ENCODE results near the gene SLC4A4.

SLC4A4 gene

DNA sequence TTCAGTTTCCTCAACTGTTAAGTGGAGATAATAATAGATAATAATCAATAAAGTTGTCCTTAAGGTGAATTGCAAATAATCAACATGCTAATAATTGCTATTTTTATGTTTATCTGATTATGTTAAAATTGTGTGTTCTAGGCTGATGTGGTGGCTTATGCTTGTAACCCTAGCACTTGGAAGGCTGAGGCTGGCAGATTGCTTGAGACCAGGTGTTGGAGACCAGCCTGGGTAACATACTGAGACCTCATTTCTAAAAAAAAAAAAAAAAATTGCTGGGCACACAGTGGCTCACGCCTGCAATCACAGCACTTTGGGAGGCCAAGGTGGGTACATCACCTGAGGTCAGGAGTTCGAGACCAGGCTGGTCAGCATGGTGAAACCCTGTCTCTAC lies 269.9 kb downstream of the SLC4A4 start:
- no peaks in the 10 kb centered on the region for H3K9me2 ChIP-seq (replicated peaks; ENCODE audit: insufficient read depth, low read length)
- no peaks in the 10 kb centered on the region for H3F3A ChIP-seq (ENCODE audit: insufficient read depth)
- no peak overlapping the region for H3K4me2 ChIP-seq (ENCODE audit: low read depth, low read length, poor library complexity, severe bottlenecking)
- no peaks in the 10 kb centered on the region for H4K20me1 ChIP-seq (ENCODE audit: low read depth, low read length)
- no peaks in the 10 kb centered on the region for H3K9me3 ChIP-seq (ENCODE audit: insufficient read depth, low read length)
- no peak overlapping the region for H3K4me3 ChIP-seq (ENCODE audit: insufficient read depth, low read length, poor library complexity, severe bottlenecking)
- H3K79me2 ChIP-seq (ENCODE audit: insufficient read depth, low read length) = no peaks in the 10 kb centered on the region
- H3K27me3 ChIP-seq (ENCODE audit: low read length) = no peaks in the 10 kb centered on the region
- TF ChIP-seq, protein P1, sequence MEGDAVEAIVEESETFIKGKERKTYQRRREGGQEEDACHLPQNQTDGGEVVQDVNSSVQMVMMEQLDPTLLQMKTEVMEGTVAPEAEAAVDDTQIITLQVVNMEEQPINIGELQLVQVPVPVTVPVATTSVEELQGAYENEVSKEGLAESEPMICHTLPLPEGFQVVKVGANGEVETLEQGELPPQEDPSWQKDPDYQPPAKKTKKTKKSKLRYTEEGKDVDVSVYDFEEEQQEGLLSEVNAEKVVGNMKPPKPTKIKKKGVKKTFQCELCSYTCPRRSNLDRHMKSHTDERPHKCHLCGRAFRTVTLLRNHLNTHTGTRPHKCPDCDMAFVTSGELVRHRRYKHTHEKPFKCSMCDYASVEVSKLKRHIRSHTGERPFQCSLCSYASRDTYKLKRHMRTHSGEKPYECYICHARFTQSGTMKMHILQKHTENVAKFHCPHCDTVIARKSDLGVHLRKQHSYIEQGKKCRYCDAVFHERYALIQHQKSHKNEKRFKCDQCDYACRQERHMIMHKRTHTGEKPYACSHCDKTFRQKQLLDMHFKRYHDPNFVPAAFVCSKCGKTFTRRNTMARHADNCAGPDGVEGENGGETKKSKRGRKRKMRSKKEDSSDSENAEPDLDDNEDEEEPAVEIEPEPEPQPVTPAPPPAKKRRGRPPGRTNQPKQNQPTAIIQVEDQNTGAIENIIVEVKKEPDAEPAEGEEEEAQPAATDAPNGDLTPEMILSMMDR (IDR thresholded peaks at IDR 0.05; ENCODE audit: insufficient read depth, low read length, poor library complexity, severe bottlenecking) = no peak
- TF ChIP-seq EZH2phosphoT487 (conservative IDR thresholded peaks at IDR 0.05; ENCODE audit: low read length) = no peak
- H3K36me3 ChIP-seq (ENCODE audit: low read length) = no peaks in the 10 kb centered on the region
- no peak overlapping the region for H2AFZ ChIP-seq (ENCODE audit: low read depth, low read length, severe bottlenecking)
- no peak overlapping the region for H3K27ac ChIP-seq (ENCODE audit: low read depth, low read length)
- H3K9ac ChIP-seq (ENCODE audit: low read length) = no peak overlapping the region

DNA sequence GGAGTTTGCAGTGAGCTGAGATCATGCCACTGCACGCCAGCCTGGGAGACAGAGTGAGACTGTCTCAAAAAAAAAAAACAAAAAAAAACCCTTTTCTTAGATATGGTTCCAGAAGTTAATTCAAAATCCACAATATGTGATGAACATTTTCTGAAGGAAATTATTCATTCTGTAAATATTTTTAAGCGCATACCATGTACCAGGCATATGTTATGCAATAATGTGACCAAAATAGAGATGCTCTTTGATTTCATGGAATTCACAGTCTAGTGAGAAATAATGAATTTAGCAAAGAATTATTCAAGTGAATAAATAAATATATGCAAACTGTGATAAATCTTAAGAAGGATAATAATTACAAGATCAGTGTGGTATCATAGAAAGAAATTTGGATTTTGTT lies 270.3 kb downstream of the SLC4A4 start:
- Histone ChIP-seq H3K9me2 (replicated peaks; ENCODE audit: insufficient read depth, low read length) (no peaks in the 10 kb centered on the region), H3F3A (ENCODE audit: insufficient read depth) (no peaks in the 10 kb centered on the region), H3K27ac (ENCODE audit: low read depth, low read length) (no peak overlapping the region), H3K9ac (ENCODE audit: low read length) (no peak overlapping the region), H3K9me3 (ENCODE audit: insufficient read depth, low read length) (no peaks in the 10 kb centered on the region), H3K4me2 (ENCODE audit: low read depth, low read length, poor library complexity, severe bottlenecking) (no peak overlapping the region), H3K79me2 (ENCODE audit: insufficient read depth, low read length) (no peaks in the 10 kb centered on the region), H4K20me1 (ENCODE audit: low read depth, low read length) (no peaks in the 10 kb centered on the region), H3K4me3 (ENCODE audit: insufficient read depth, low read length, poor library complexity, severe bottlenecking) (no peak overlapping the region), H3K36me3 (ENCODE audit: low read length) (no peaks in the 10 kb centered on the region), H3K27me3 (ENCODE audit: low read length) (no peaks in the 10 kb centered on the region), H2AFZ (ENCODE audit: low read depth, low read length, severe bottlenecking) (no peak overlapping the region)
- TF ChIP-seq EZH2phosphoT487 (conservative IDR thresholded peaks at IDR 0.05; ENCODE audit: low read length) = no peak
- TF ChIP-seq, protein P1 (IDR thresholded peaks at IDR 0.05; ENCODE audit: insufficient read depth, low read length, poor library complexity, severe bottlenecking) = no peak

DNA sequence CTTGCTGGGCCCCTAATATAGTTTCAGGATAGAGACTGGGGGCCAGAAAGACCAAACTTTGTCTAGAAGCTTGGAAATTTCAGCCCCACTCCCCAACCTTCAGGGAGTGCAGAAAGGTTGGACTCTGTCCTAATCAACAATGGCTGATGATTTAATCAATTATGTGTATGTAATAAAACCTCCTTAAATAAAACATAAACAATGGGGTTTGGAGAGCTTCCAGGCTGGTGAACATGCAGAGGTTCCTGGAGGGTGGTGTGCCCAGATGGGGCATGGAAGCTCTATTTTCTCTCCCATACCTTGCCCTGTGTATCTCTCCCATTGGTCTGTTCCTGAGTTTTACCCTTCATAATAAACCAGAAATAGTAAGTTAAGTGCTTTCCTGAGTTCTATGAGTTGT lies 270.8 kb downstream of the SLC4A4 start:
- no peak overlapping the region for H2AFZ ChIP-seq (ENCODE audit: low read depth, low read length, severe bottlenecking)
- no peak overlapping the region for H3K27ac ChIP-seq (ENCODE audit: low read depth, low read length)

More for the DNA sequence above, 270.8 kb downstream of the SLC4A4 start:
- H3K4me2 ChIP-seq (ENCODE audit: low read depth, low read length, poor library complexity, severe bottlenecking) = no peak overlapping the region
- H3K79me2 ChIP-seq (ENCODE audit: insufficient read depth, low read length) = no peaks in the 10 kb centered on the region
- H3K4me3 ChIP-seq (ENCODE audit: insufficient read depth, low read length, poor library complexity, severe bottlenecking) = no peak overlapping the region
- H3K9me3 ChIP-seq (ENCODE audit: insufficient read depth, low read length) = no peaks in the 10 kb centered on the region
- no peaks in the 10 kb centered on the region for H3K36me3 ChIP-seq (ENCODE audit: low read length)
- H3K9ac ChIP-seq (ENCODE audit: low read length) = no peak overlapping the region
- TF ChIP-seq, protein P1 (IDR thresholded peaks at IDR 0.05; ENCODE audit: insufficient read depth, low read length, poor library complexity, severe bottlenecking) = no peak
- TF ChIP-seq EZH2phosphoT487 (conservative IDR thresholded peaks at IDR 0.05; ENCODE audit: low read length) = no peak
- no peaks in the 10 kb centered on the region for H3F3A ChIP-seq (ENCODE audit: insufficient read depth)
- no peaks in the 10 kb centered on the region for H3K9me2 ChIP-seq (replicated peaks; ENCODE audit: insufficient read depth, low read length)
- no peaks in the 10 kb centered on the region for H3K27me3 ChIP-seq (ENCODE audit: low read length)
- H4K20me1 ChIP-seq (ENCODE audit: low read depth, low read length) = no peaks in the 10 kb centered on the region
